Stimulated activated CD8-positive, alpha-beta memory T cell treated with anti-CD3 and anti-CD28 coated beads, Interleukin-12 subunit alpha, Interleukin-12 subunit beta, amount 100 ng/mL, for 4 hours (primary cell): ENCODE data around the gene AGPS.

ENCODE experiments used
- DNase-seq: peaks from one replicate; pipeline ENCODE4 v3.0.0-alpha.2; 2020; ENCODE audit warnings: low read depth

The AGPS gene

GRCh38 chr2:177552422-177553175 lies 160.0 kb downstream of the AGPS start:
- peak; percentile 79 for DNase-seq

GRCh38 chr2:177553176-177553884 lies 160.8 kb downstream of the AGPS start:
- DNase-seq, result no peak

- DNase-seq, result no peak
These were observed 161.8 kb downstream of the AGPS start for GRCh38 chr2:177554365-177554764.

- no peak for DNase-seq
These were observed 163.6 kb downstream of the AGPS start for GRCh38 chr2:177556153-177556552.

GRCh38 chr2:177557794-177558193 lies 165.2 kb downstream of the AGPS start:
- DNase-seq, result no peak

GRCh38 chr2:177559638-177560037 lies 167.1 kb downstream of the AGPS start:
- DNase-seq, result no peak

DNA sequence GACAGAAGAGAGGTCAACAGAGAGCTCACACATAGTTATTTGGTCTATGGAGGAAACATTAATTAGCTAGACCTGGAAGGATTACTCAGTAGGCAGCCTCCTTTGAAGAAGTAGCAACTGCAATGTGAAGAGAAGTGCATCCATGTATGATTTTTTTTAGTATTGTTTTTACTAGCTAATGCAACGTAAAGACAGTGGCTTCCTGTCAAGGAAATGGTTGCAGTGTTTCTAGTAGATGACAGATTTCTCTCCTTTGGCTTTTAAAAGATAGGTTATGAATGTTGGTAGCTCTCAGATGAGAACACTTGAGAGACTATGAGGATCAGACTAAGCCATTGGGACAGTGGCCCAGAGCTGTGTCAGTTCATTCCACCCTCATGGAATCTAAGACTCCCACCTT lies 175.8 kb downstream of the AGPS start:
- DNase-seq, result no peak

DNA sequence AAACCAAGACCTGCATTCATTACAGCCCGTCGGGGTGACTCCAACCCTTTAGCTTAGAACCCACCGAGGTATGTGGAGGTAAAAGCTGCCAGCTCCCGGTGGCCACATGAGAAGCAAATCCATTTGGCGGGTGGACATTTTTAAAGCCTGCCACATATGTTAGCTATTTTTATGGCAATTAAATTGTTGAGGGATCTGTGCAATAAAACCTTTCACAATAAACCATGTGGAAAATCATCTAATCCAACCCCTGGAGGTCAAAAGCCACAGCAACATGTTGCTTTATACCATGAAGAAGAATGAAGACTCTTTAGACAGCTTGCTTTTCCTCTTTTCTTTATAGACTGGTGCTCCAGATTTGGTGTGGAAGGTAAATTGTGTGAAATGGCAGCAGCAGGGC lies 176.3 kb downstream of the AGPS start:
- DNase-seq, result no peak

DNA sequence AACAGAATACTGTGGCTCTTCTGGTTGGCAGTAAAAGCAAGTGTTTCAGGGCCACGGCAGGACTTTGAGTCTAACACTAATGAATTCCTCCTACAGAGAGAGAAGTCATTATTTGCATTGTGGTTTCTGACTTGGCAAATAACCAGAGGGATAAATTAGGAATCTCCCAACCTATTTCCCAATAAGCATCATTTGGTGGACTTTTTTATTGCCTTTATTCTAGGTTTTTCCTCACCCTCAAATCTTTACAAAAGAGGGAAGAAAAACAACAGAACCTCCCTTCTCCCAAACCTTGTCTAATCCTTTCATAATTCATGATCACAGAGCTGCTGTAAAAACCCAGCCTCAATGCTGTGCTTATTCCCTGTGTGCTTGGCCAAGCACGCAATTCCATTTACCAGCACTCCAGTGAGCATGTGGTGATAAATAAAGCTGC lies 179.7 kb downstream of the AGPS start:
- no peak for DNase-seq

GRCh38 chr2:177573120-177573519 lies 180.5 kb downstream of the AGPS start:
- DNase-seq, result no peak

DNA sequence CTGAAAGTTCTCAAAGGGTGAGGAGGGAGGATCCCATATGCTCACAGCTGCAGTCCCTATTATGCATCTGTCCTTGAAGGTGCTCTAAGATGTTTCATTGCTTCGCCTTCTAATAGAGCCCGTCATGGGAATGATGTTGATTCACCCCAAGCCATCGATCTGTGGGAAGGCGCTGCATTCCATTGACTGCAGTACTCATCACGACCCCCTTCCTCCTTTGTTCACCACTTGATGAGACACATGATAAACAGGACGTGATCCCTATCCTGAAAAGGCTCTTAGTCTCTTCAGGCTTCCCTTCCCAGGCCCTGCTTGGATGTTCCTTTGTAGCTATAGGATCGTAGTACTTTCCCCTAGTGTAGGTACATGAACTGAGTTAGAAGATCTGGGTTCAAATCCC lies 181.8 kb downstream of the AGPS start:
- DNase-seq, result no peak

DNA sequence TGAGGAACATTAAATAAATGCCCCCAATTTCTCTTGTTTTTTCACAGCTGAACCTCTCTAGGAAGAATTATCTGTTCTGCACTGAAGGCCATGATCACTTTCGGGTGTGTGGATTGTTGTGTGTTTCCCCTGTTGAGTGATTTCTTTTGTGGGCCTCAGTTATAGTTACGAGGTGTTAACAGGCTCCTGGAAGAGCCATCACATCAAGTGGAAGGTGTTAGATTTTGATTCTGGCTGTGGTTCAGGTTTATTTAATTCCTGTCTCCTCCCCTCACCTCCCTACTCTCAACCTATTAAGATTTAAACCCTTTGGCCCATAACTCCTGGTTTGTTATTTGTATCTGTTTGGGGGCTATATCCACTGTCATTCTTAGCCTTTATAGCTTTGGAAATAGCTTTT lies 182.8 kb downstream of the AGPS start:
- no peak for DNase-seq

DNA sequence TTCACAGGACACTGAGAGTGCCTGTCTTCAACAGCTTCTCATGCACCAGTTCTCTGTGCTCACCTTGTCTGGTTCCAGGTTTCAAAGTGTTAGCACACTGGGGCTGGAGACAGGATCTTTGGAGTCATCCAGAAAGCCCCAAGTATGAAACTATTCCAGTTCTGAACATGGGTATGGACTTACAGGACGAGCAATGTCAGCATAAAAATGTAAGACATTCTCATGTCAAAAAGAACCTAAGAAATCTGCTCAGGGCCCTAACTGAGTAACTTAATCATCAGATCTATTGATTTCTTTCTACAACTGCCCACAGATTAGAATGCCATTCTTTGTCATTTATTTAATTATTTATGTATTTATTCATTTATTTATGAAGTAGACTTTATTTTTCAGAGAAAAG lies 184.5 kb downstream of the AGPS start:
- DNase-seq, result no peak

DNA sequence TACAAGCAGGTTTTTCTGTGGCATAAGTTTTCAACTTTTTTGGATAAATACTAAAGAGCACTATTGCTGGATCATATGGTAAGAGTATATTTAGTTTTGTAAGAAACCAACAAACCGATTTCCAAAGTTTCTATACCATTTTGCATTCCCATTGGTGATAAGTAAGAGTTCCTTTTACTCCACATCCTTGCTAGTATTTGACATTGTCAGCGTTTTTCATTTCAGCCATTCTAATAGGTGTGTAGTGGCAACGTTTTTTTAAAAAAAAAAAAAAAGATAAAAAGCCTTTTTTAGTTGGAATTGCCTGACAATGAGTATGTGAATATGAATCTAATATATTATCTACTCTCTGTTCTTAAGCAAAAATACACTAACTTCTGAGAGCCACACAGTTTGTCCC lies 185.9 kb downstream of the AGPS start:
- no peak for DNase-seq

DNA sequence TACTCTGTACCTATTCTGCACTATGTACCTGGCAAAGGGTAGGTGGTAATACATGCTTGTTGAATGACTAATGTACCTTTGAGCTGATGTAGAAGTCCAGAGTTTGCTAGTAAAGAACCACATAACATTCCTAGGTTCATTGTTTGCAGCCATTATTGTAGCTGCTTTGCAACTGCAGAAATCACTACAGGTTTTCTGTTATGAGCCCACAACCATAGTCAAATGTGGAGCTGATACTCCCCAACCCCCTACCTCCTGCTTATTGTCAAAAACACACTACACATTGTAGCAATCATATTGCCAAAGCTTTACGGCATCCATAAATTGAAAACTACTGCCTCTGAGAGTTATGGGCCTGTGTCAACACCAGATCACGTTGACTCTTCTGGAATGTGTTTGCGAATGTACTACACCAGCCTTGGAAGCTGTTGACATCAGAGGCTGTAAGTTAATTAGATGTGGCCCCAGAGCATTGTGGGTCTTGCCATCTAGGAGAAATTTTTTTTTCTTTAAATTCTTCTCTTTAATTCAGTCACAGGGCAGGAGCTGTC lies 187.0 kb downstream of the AGPS start:
- DNase-seq, result no peak

DNA sequence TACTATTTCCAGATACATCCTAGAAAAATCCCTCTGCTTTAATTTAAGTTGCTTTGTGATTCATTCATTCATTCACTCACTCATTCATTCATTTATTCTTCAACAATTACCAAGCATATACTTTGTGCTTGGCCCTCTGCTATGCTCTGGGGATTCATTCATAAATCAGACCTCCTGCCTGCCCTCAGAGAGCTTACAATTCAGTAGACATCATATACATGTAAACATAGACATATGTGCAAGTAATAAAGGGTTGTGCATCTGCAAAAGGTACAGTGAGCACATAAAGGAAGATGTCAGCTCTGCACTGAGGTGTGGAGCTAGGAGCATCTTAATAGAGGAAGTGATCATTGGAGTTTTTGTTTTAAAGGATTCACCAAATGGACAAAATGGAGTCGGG lies 189.4 kb downstream of the AGPS start:
- no peak for DNase-seq

DNA sequence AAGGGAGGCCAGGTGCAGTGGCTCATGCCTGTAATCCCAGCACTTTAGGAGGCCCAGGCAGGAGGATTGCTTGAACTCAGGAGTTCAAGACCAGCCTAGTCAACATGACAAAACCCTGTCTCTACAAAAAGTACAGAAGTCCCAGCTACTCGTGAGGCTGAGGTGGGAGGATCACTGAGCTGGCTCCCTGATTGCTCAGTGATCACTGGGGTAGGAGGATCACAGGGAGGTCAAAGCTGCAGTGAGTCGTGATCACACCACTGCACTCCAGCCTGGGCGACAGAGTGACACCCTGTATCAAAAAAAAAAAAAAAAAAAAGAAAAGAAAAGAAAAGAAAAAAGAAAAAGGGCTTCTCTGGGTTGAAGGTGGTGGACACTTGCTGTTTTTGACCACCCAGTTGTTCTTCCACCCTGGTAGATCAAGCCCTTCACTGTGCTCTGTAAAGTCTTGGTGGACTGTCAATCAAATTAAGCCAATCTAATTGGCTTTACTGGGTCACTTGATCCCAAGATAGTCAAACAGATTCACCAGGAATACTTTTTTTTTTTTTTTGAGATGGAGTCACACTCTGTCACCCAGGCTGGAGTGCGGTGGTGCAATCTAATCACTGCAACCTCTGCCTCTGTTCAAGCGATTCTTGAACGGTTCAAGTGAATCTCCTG lies 191.6 kb downstream of the AGPS start:
- DNase-seq, result no peak

DNA sequence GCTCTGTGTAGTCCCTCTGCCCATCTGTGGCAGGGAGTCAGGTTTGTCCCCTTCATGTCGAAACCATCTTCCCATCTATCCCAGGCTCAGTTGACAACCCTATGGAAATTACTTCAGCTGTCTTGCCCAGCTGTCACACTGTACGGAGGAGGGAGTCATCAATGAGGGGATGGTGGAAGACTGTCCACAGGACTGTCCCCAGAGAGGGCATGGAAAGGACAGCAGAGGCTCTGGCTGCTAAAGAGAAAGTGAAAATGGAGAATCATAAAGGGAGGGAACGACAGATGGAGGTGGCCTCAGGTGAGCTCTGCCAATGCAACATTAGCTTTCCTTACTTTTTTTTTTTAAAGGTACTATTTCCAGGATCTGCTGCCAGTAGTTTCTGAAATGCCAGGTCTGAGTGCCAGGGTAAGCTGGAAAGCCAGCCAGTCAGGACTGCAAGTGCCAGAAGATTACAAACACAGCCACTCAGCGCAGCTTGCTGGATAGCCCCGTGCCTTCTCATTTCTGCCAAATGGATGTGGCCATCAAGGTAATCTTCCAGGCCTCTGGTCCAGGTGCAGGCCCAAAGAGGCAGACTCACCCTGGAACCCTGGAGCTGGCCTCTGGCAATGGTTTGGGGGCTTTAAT lies 192.8 kb downstream of the AGPS start:
- DNase-seq, result no peak

DNA sequence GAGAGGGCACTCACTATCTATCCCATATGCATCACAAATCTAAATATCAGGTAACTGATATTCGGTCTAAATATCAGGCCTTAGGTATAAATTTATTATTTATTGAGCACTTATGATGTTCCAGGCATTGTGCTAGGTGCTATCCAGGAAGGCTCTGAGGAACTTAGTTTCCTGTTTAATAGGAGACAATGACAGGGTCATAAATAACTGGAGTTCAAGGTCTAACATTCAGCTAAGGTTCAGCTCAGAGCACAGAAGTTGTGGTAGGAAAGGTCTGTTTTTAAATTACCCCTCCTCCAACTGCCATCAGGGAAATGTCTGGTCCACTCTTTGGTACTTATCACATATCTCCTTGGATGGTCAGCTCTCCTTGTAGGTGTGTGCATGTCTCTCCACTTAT lies 193.6 kb downstream of the AGPS start:
- DNase-seq, result no peak

GRCh38 chr2:177587371-177587770 lies 194.8 kb downstream of the AGPS start:
- no peak for DNase-seq

DNA sequence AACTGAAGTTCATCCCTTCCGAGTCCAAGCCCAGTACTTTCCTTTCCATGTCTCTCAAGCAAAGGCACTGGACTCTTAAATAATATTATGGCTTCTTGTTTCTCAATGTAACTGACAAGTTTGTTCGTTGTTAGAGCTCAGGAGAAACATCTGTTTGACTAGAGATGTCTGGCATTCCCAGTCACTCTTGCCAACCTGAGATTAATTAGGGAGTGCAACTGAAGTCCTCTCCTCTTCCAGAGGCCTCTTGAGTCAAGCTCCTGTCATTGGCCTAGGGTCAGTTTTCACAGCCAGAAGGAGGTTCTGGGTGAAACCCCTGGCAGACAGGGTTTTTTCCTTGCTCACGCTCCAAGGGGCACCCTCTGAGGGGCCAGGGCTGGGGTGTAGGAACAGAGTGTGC lies 196.1 kb downstream of the AGPS start:
- no peak for DNase-seq

GRCh38 chr2:177589186-177589585 lies 196.6 kb downstream of the AGPS start:
- DNase-seq, result no peak
